OCI-LY7 (cell line): ENCODE measurements around the gene SRSF4. TPM values are rescaled to one million over a fixed set of nuclear protein-coding genes. Genes with fewer than 3 reads are reported as not detected.

Experiments
- Bru-seq: library from RNA; stranded (reverse); fragments of 400-500 nt; gene quantifications from one replicate; lab custom pipeline; 2021; lab: Mats Ljungman, UMichigan
- BruChase-seq, 2 experiments: library from RNA; stranded (reverse); fragments of 400-500 nt; gene quantifications; one replicate each; lab custom pipeline; 2021; lab: Mats Ljungman, UMichigan
- BruUV-seq: library from RNA; stranded (reverse); fragments of 400-500 nt; replicated peaks from 2 replicates; lab custom pipeline; 2021; lab: Mats Ljungman, UMichigan
- CTCF ChIA-PET: fragments of 300-600 bp; sonication (Branson Sonifier 250); formaldehyde crosslinking; loops from one replicate; lab custom pipeline; 2022; ENCODE audit warnings: antibody characterized with exemption; ENCODE audit not compliant: unreplicated experiment; lab: Charles Lee
- POLR2A ChIA-PET: fragments of 300-600 bp; sonication (Branson Sonifier 250); formaldehyde crosslinking; loops from one replicate; lab custom pipeline; 2022; ENCODE audit warnings: antibody characterized with exemption; lab: Charles Lee
- DNase-seq: peaks from one replicate; pipeline ENCODE4 v3.0.0-alpha.2; 2015; ENCODE audit warnings: low spot score
- H2AFZ ChIP-seq: fragments of 200-600 bp; sonication (generic), shearing (Covaris generic); 2 replicates; pipeline ENCODE4 v1.6.1; 2014; ENCODE audit warnings: mild to moderate bottlenecking, antibody characterized with exemption, low read length, moderate library complexity
- H3K27ac ChIP-seq: fragments of 200-600 bp; sonication (generic); 2 replicates; pipeline ENCODE4 v1.5.1; 2014; ENCODE audit warnings: mixed run types, low read depth, mild to moderate bottlenecking, moderate library complexity, low read length, inconsistent platforms; ENCODE audit not compliant: poor library complexity, severe bottlenecking
- H3K36me3 ChIP-seq: fragments of 200-600 bp; sonication (generic); 2 replicates; pipeline ENCODE4 v1.6.1; 2014; ENCODE audit warnings: mild to moderate bottlenecking, antibody characterized with exemption, low read length, moderate library complexity, mixed read lengths; ENCODE audit not compliant: insufficient read depth
- H3K4me1 ChIP-seq: fragments of 200-600 bp; sonication (generic); 2 replicates; pipeline ENCODE4 v1.5.1; 2014; ENCODE audit warnings: mild to moderate bottlenecking, low read length; ENCODE audit not compliant: insufficient read depth, poor library complexity, severe bottlenecking
- H3K4me2 ChIP-seq: fragments of 200-600 bp; sonication (generic); 2 replicates; pipeline ENCODE4 v1.6.1; 2014; ENCODE audit warnings: mild to moderate bottlenecking, low read length
- H3K4me3 ChIP-seq: fragments of 200-600 bp; sonication (generic); 2 replicates; pipeline ENCODE4 v1.5.1; 2014; ENCODE audit warnings: mild to moderate bottlenecking, low read depth, low read length; ENCODE audit not compliant: poor library complexity, severe bottlenecking
- H3K79me2 ChIP-seq: fragments of 200-600 bp; sonication (generic); 2 replicates; pipeline ENCODE4 v1.6.1; 2016; ENCODE audit warnings: low read depth, mild to moderate bottlenecking, low read length, moderate library complexity, mixed read lengths; ENCODE audit not compliant: insufficient read depth
- H3K9me2 ChIP-seq: fragments of 200-600 bp; sonication (generic); 2 replicates; pipeline ENCODE4 v1.6.1; 2016; ENCODE audit warnings: mild to moderate bottlenecking, low read length, mixed read lengths; ENCODE audit not compliant: insufficient read depth
- H3K9me3 ChIP-seq: fragments of 200-600 bp; sonication (generic); 2 replicates; pipeline ENCODE4 v1.6.1; 2014; ENCODE audit warnings: mild to moderate bottlenecking, mixed run types, low read length, mixed read lengths
- H4K20me1 ChIP-seq: fragments of 200-600 bp; sonication (generic); 2 replicates; pipeline ENCODE4 v1.6.1; 2014; ENCODE audit warnings: mild to moderate bottlenecking, antibody characterized with exemption, low read length, moderate library complexity, mixed read lengths; ENCODE audit not compliant: insufficient read depth
- EZH2phosphoT487 ChIP-seq: fragments of 200-600 bp; sonication (generic); IDR thresholded peaks from 2 replicates; pipeline ENCODE4 v1.6.1; 2018; ENCODE audit warnings: low read depth, borderline replicate concordance, mild to moderate bottlenecking, mixed run types, antibody characterized with exemption, low read length, moderate library complexity, mixed read lengths
- intact Hi-C: fragments of 100-400 bp; cut with micrococcal nuclease; formaldehyde crosslinking; loops from one replicate; pipeline ENCODE4 v1.10.0; 2022; ENCODE audit not compliant: unreplicated experiment
- long read RNA-seq: library from polyadenylated mRNA; stranded (forward); transcript quantifications from one replicate; pipeline ENCODE4 v2.0.0, GENCODE V29; 2022
- total RNA-seq, 2 experiments: library from RNA; depleted of rRNA in 1 of 2; stranded (reverse); fragments of >200 nt in 1 of 2; shearing (Covaris generic) in 1 of 2; gene quantifications; 2 replicates each; pipeline ENCODE4 v1.2.3, GENCODE V29; 2014 to 2022
- TF ChIP-seq, protein P1 (sequence below): fragments of 200-600 bp; sonication (generic); conservative IDR thresholded peaks from 2 replicates; pipeline ENCODE4 v1.5.1; 2014; ENCODE audit warnings: mild to moderate bottlenecking, antibody characterized with exemption, low read length, moderate library complexity, mixed read lengths

The SRSF4 gene
- total RNA-seq (2014; rRNA removed; shearing (Covaris generic)) (52.8 and 68.6 TPM in 2 replicates), total RNA-seq (2022) (122 and 130 TPM in 2 replicates), Bru-seq, nascent RNA (percentile 96 among the genes with signal in this experiment), BruChase-seq, experiment 1, labeled RNA remaining after a 6-hour chase (percentile 96 among the genes with signal in this experiment), BruChase-seq, experiment 2, labeled RNA remaining after a 2-hour chase (percentile 97 among the genes with signal in this experiment)
- long read RNA-seq, transcript SRSF4-202 (5 exons, 1,264 nt), result minor isoform, 9 of 294 reads
- long read RNA-seq, transcript SRSF4-201 (6 exons, 2,387 nt), result major isoform, 224 of 294 reads
- long read RNA-seq, partial matches to known transcripts, result 9 of 294 reads
- long read RNA-seq, other reads (novel, unspliced or antisense), result 52 of 294 reads

- H3K9me2 ChIP-seq, result no peaks in the 10 kb centered on the region
- H3K4me1 ChIP-seq, result peaks cover 25% of the 10 kb centered on the region
- ChIA-PET POLR2A (interaction anchor here (0.8 to 2.7 kb wide), 8 partner anchors 11 to 336 kb away, joined by 3 to 11 read pairs (median 4); partner anchors contain the start of gene MECR), CTCF (interaction anchor here (0.5 to 1.5 kb wide), 10 partner anchors 18 to 1609 kb away, joined by 3 to 5 read pairs (median 3); no protein-coding TSS in a partner anchor)
- H3K27ac ChIP-seq, result peak within 1 kb of the TSS; percentile 82
- H2AFZ ChIP-seq, result peak within 1 kb of the TSS; percentile 92
- no TSS peak for BruUV-seq
- TF ChIP-seq, protein P1, sequence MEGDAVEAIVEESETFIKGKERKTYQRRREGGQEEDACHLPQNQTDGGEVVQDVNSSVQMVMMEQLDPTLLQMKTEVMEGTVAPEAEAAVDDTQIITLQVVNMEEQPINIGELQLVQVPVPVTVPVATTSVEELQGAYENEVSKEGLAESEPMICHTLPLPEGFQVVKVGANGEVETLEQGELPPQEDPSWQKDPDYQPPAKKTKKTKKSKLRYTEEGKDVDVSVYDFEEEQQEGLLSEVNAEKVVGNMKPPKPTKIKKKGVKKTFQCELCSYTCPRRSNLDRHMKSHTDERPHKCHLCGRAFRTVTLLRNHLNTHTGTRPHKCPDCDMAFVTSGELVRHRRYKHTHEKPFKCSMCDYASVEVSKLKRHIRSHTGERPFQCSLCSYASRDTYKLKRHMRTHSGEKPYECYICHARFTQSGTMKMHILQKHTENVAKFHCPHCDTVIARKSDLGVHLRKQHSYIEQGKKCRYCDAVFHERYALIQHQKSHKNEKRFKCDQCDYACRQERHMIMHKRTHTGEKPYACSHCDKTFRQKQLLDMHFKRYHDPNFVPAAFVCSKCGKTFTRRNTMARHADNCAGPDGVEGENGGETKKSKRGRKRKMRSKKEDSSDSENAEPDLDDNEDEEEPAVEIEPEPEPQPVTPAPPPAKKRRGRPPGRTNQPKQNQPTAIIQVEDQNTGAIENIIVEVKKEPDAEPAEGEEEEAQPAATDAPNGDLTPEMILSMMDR, result peak; percentile 79
- no peak for TF ChIP-seq EZH2phosphoT487
- DNase-seq, result peak; percentile 99
- H3K36me3 ChIP-seq, result peaks cover 44% of the 10 kb centered on the region
- H3K9me3 ChIP-seq, result no peaks in the 10 kb centered on the region
- H4K20me1 ChIP-seq, result peaks cover 26% of the 10 kb centered on the region
- H3K4me2 ChIP-seq, result peak within 1 kb of the TSS; percentile 97
- intact Hi-C loops, result loop anchor here (5.0 kb wide), 2 partner anchors 299 to 669 kb away; no protein-coding TSS in a partner anchor
- H3K79me2 ChIP-seq, result peaks cover 50% of the 10 kb centered on the region
- H3K4me3 ChIP-seq, result peak within 1 kb of the TSS; percentile 92
Measured at GRCh38 chr1:29181413-29182225, at the start of gene SRSF4. Gene SRSF4, minus strand, starts transcription at chr1:29181900. Its CDS starts 148 bp downstream, at chr1:29181752.

DNA sequence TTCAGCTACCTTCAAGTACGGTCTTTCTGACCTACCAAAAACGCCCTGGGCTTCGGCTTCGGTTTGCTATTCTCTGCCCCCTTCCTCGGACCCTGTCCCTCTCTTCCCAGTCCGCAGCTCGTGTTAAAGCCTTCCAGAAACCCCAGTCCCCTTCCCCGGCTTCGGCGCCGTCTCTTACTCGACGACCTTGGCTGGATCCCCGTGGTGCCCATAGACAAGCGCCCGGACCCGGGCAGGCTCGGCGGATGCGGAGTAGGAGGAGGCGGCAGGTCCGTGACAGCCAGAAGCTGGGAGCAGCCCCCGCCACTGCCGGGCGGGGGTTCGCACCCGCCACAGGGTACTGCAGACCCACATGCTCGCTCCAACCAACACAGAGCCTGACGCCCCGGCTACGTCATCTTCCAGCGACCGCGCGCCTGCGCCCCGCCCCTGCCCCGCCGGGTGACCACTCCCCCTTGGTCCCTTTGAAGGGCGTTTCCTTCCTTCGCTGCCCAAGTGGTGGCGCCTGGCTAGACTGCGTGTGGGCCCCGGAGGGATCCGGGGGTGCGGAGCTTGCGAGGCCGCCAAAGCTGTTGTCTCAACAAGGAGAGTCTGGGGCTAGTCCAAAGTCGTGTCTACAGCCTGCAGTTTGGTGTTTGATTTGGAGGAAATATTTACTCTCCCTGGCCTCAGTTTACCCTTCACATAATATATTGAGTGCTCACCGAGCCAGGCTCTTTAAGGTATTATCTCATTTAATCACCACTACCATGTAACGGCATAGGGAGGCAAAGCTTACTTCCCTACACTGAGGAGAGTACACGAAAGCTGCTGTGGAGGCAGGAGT is 49.1 kb upstream of the SRSF4 start, which contains the start of gene MECR:
TSS of gene MECR (minus strand) at position 382 of the 826 bp plus-strand sequence. CDS start at position 354, 28 bp downstream.
- H3K36me3 ChIP-seq, result no peaks in the 10 kb centered on the region
- H3K9me2 ChIP-seq, result no peaks in the 10 kb centered on the region
- H3K4me3 ChIP-seq, result peak within 1 kb of the TSS; percentile 97
- TF ChIP-seq, protein P1, result peak; percentile 64
- no peak for TF ChIP-seq EZH2phosphoT487
- peak within 1 kb of the TSS; percentile 91 for H3K4me2 ChIP-seq
- H3K9me3 ChIP-seq, result no peaks in the 10 kb centered on the region
- POLR2A ChIA-PET, result interaction anchor here (0.5 to 1.0 kb wide), 3 partner anchors 49 to 286 kb away, joined by 3 read pairs; partner anchors contain the start of gene SRSF4
- no peaks in the 10 kb centered on the region for H4K20me1 ChIP-seq
- H2AFZ ChIP-seq, result peak within 1 kb of the TSS; percentile 98
- H3K79me2 ChIP-seq, result peaks cover 9% of the 10 kb centered on the region; the same call in 1 of the 2 replicates
- CTCF ChIA-PET, result interaction anchor here (0.5 kb wide), 1 partner anchor 1968 kb away, joined by 3 read pairs; no protein-coding TSS in a partner anchor
- no peak within 1 kb of the TSS for H3K27ac ChIP-seq
- intact Hi-C loops, result loop anchor here (10.0 kb wide), 1 partner anchor 94 kb away; no protein-coding TSS in a partner anchor
- peak; percentile 94 for DNase-seq
- H3K4me1 ChIP-seq, result peaks cover 18% of the 10 kb centered on the region
- BruUV-seq, result no TSS peak
